GM04504 (cell line): ENCODE measurements around the gene AMOTL2.

Experiments used
- DNase-seq: peaks from one replicate; pipeline ENCODE4 v3.0.0-alpha.2; 2012; ENCODE audit warnings: low read depth

AMOTL2 gene

DNA sequence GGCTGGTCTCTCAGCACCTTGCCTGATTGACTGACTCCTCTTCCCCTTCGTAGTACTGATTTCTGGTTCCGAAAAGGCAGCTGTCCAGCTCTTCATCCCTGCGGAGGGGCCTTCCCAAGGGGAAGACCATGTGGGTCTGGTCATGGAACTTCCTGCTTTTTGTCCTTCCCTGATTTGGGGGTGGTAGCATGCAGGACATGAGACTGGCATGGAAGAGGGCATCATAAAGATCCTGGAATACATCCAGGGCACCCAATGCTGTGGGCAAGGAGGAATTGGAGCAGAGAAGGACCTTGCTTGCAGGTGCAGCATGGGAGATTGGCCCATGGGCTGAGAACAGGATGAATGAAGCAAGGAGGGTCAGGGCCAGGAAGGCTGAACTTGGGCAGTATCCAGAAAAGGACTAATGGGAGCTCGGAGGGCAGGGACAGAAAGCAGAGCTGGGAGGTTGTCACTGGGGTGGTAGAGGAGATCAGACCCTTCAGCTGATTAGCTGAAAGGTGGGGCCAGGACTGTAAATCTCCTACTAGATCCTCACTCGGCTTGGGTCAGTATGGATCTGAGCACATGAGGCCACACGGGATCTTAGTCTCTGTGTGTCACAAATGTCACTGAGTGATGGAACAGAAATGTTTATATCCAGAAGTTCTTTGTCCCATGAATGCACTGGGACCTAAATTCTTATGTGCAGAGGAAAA is 59.5 kb downstream of the AMOTL2 start:
- no peak for DNase-seq

DNA sequence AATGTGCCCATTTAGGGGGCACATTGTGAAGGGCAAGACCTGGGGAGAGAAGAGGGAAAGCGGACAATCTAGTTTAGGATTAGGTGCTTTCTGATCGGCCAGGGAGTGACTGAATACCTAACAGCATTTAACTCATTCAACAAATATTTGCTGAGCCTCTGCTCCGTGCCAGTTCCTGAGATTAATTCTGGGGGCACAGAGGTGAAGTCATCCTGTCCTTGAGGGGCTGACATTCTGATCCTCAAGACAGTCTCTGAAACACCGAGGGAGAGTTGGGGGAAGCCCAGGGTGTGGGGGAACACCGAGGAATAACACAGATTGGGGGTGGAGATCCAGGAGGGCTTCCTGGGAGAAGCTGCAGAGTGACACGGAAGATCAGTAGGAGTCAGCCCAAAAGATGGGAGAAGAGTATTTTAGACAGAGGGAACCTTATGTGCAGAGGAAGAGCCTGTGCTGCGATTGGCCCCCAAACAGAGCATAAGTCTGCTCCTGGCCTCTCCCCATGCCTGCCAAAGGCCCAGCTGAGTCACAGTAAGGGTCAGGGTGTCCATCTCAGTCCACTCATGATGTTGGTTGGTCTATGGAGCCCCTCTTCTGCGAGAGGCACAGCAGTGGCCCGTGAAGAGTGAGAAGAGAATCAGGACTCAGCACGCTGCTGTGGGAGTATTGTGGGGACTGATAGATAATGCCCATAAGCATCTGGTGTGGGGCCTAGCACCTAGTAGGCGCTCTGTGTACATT is 60.2 kb downstream of the AMOTL2 start:
- DNase-seq: no peak

DNA sequence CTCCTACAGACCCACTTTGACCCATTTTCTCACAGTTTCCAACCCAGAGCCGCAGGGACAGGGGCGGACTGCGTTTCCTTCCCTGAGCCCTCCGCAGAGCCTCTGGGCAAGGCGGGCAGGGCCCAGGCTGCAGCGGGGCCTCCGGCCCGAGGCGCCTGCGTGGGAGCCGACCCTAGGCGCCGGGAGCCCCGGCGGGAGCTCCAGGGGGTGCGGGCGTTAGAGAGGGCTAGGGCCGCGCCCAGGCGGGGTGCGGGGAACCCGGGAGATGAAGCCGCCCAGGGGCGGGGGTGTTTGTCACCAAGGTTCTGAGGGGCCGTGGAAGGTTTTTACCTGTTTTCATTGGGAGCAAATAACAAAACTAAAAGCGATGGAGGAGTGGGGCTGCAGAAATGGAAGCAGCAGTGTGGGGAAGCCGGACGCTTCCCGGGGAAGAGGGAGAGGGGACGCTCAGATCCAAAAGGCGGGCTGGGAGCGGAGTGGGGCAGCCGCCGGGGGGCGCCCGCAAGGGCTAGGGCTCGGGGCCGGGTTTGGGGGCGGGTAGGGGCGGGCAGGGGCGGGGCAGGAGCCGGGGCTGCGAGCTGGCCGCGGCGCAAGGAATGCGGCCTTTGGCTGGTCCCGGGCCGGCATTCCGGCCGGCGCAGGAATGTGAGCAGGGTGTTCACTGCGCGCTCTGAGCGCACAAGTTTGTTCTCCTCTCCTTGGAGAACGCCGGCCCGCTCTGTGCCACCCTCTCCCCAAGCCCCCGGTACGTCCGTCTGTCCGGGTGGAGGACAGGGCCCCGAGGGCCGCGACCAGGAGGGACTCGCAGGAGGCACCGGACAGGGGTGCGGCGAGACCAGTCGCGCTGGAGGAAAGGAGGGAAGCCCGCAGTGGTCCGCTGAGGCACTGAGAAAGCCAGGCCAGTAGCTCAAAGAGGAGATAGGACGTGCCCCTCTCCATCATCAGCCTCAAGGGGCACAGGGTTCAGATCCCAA is 61.1 kb downstream of the AMOTL2 start:
- no peak for DNase-seq

DNA sequence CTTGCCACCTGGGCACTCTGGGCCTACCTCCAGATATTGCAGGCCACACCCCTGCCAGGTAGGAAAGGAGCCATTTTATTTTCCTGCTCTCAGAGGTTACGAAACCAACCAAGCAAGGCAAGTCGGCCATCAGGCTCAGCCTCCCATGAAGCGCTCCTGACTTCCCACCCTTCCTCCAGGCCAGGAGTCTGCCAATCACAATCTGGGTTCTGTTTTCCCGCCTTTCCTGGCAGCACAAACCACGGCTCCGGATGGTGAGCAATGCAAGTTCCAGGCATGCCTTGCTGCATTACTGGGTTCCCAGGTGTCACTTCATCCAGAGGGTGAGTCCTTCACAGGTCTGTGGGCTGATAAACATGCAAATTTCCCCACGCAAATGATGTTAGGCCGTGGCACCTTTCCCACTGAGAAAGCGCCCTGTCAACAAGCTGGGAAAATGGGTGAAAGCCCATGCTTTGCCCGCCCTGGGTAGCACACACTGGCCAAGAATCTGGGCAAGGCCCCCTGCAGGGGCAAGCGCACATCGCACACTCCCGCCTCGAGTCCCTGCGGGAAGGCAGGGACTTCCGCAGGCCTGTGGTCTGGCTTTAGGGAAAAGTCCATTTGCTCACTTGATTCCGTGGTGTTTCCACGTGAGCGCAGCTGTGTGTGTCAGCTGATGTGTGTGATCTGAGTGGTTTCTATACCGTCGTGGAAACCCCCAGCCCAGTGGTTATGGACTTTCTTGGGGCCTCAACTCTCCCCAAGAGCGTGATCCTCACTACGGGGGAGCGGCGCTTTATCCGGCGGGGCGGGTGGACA is 62.0 kb downstream of the AMOTL2 start:
- DNase-seq: no peak

DNA sequence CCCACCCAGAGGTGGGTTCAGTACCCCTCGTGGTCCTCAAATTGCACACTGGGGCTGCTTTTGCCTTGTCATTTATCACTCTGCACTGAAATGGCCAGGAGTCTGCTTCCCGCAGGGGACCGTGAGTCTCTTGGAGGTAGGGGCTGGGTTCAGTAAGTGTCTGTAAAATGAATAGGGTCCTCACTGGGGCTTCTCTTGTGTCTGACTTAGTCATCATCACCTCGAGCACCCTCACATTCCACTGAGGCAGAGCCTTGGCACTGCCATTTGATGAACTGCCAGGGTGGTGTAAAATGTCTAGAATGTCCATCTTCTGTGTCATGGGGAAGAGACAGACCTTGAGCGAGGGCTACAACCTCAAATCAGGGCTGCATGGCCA is 62.6 kb downstream of the AMOTL2 start:
- no peak for DNase-seq

DNA sequence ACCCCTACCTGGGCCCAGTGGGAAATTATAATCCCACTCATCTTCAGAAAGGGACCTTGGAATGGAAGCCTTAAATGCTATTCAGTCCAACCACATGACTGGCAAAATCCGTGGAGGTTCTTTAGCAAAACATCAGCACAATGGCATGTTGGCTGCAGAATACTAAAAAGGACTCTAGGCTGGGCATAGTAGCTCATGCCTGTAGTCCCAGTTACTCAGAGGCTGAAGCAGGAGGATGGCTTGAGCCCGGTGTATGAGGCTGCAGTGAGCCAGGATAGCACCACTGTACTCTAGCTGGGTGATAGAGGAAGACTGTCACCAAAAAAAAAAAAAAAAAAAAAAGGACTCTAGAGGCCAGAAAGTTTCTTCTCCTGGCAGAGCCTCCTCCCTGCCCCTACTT is 63.0 kb downstream of the AMOTL2 start:
- no peak for DNase-seq

DNA sequence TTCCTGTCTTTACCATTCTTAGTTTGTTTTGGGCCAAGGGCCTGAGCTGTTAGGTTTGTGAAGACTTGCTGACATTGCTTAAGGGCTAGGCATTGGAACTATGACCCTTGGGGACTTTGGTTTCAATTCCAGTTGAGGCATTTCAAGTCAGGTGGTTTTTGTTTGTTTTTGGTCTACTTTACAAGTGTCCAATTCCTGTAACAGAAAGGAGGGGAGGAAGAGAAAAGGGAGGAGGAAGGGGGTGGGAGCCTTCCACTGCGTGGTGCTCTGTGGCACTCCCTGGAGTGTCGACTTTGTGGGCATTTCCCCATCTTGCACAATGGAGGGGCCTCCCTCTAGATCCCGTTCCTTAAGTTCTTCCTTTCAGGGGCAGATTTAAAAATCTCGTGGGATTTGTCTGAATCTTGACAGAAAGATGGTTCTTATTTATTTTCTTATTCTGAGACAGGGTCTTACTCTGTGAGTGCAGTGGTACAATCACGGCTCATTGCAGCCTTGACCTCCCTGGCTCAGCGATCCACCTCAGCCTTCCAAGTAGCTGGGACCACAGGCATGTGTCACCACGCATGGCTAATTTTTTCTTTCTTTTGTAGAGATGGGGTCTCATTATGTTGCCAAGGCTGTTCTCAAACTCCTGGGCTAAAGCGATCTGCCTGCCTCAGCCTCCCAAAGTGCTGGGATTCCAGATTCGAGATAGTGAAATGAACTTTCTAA is 64.1 kb downstream of the AMOTL2 start:
- no peak for DNase-seq

DNA sequence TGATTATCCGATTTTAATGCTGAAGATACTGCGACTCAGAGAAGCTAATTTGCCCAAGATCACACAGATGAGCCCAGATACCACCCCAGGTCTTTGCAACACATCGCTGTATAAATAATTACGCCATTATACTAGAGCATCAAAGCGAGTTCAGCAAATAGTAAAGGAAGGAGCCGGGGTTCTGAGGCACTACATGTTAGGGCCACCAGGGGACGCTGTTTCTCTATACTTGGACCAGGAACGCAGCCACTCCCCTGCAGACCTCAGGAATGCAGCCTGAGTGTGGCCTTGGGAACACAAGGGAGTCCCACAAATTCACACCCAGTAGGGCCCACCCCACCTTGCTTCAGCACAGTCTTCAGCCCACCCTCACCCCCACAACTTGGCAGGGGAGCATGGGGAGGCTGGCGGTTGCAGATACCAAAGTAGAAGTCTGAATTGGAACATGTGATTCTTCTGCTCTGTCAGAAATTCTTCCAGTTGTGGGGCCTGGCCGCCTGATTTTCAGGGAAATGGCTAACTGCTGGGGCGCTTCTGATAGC is 65.8 kb downstream of the AMOTL2 start:
- peak; percentile 72 for DNase-seq

DNA sequence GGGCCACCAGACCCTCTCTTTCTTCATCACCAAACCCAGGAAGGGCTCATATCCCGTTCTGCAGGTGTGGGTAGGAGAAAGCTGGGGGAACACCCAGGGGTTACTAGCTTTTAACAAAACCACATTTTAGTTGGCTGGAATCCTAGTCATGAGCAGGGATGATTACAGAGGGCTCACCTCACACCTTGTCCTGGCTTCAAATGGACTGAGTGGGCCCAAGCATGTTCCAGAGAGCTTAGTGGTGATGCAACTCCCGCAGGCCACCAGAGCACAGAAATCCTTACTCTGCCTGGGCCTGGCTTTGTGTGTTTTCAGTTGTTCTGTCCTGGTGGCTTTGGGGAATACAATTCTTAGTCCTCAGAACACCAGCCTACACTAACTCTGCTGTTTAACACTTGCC is 66.8 kb downstream of the AMOTL2 start:
- no peak for DNase-seq

DNA sequence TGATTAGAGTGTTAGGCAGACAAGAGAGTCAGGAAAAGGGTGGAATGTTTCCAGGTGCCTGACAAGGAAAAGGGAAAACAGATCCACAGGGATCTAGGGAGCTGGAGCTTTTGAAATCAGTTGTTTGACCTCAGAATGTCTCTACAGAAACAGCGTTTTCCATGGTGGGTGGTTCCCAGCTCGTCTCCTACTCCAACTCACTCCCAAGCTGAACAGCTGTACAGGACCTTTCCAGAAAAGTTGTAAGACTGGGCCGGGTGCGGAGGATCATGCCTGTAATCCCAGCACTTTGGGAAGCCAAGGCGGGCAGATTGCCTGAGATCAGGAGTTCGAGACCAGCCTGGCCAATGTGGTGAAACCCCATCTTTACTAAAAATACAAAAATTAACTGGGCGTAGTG is 67.9 kb downstream of the AMOTL2 start:
- DNase-seq: no peak
